K562 (cell line): ENCODE data around the gene FOXP3.

Source experiments
- BHLHE40 ChIP-seq: IDR thresholded peaks from 2 replicates; pipeline ENCODE4 v1.6.1; 2011; ENCODE audit warnings: low read length, improper control_type of control experiment
- CREB1 ChIP-seq, 2 experiments: sonication (generic) in 1 of 2; formaldehyde crosslinking in 1 of 2; IDR thresholded peaks; 2 replicates each; pipeline versions ENCODE4 v1.6.1 to v1.8.0; 2012 to 2022; ENCODE audit warnings: inconsistent platforms in 1 of 2, mild to moderate bottlenecking in 1 of 2, missing genetic modification reagents in 1 of 2, moderate library complexity in 1 of 2
- DPF2 ChIP-seq: fragments of 450-650 bp; IDR thresholded peaks from 2 replicates; pipeline ENCODE4 v1.6.1; 2016
- FOXA1 ChIP-seq: fragments of 450-650 bp; IDR thresholded peaks from 2 replicates; pipeline ENCODE4 v1.6.1; 2016; ENCODE audit warnings: mild to moderate bottlenecking, borderline replicate concordance
- HNRNPL ChIP-seq: fragments of 200-400 bp; formaldehyde crosslinking; IDR thresholded peaks from 2 replicates; pipeline ENCODE4 v1.6.1; 2017; ENCODE audit warnings: low read depth, mild to moderate bottlenecking, low read length
- JUN ChIP-seq, 2 experiments: sonication (generic) in 1 of 2; formaldehyde crosslinking in 1 of 2; IDR thresholded peaks; 2 replicates each; pipeline versions ENCODE4 v1.6.1 to v1.8.0; 2012 to 2022; ENCODE audit warnings: borderline replicate concordance in 2 of 2, mild to moderate bottlenecking in 2 of 2, improper control_type of control experiment in 1 of 2, low read depth in 1 of 2, low read length in 1 of 2, missing genetic modification reagents in 1 of 2
- KDM1A ChIP-seq, 2 experiments: fragments of 450-650 bp; IDR thresholded peaks; 2 replicates each; pipeline ENCODE4 v1.6.1; 2016; ENCODE audit warnings: mild to moderate bottlenecking in 2 of 2
- NFE2 ChIP-seq: IDR thresholded peaks from 2 replicates; pipeline ENCODE4 v1.6.1; 2014; ENCODE audit warnings: antibody characterized with exemption, low read depth
- SPI1 ChIP-seq: IDR thresholded peaks from 2 replicates; pipeline ENCODE4 v1.6.1; 2011; ENCODE audit warnings: low read depth, low read length, control low read depth, borderline replicate concordance
- TEAD1 ChIP-seq, 2 experiments: fragments of 450-650 bp in 1 of 2; sonication (generic) in 1 of 2; formaldehyde crosslinking; IDR thresholded peaks; 2 replicates each; pipeline versions ENCODE4 v1.4.0 to v1.8.0; 2020 to 2022; ENCODE audit warnings: mild to moderate bottlenecking in 2 of 2, missing genetic modification reagents in 1 of 2
- TF ChIP-seq, protein P1 (sequence below): sonication (generic); formaldehyde crosslinking; IDR thresholded peaks from 2 replicates; pipeline ENCODE4 v1.8.1; 2022; ENCODE audit warnings: missing genetic modification reagents
- TF ChIP-seq, protein P2 (sequence below), 3 experiments: IDR thresholded peaks in 2 of 3; conservative IDR thresholded peaks in 1 of 3; 2 replicates each; pipeline ENCODE4 v1.5.1; 2011 to 2012; ENCODE audit warnings: low read length in 3 of 3, mild to moderate bottlenecking in 3 of 3, control low read depth in 2 of 3, improper control_type of control experiment in 1 of 3, inconsistent platforms in 1 of 3, low read depth in 1 of 3, mixed read lengths in 1 of 3, moderate library complexity in 1 of 3; ENCODE audit not compliant: insufficient read depth in 2 of 3

DNA sequence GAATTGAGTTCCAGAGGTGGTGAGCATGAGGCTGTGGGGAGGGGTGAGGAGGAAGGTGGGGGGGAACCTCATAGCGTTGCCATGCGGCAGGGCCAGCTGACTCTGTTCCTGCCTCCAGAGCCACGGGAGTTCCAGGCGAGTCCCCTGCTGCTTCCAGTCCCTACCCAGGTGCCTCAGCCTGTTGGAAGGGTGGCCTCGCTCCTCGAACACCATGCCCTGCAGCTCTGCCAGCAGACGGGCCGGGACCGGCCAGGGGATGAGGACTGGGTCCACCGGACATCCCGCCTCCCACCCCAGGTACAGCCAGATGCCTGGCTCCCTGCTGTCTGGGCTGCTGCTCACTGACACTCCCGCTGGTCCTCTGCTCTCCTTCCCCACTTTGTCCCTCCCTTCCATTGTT, 21.3 kb downstream of the FOXP3 start:
- TF ChIP-seq BHLHE40, result no peak
- no peak for TF ChIP-seq HNRNPL
- TF ChIP-seq TEAD1 (CRISPR knock-in tag; IDR thresholded peaks at IDR 0.05), result no peak
- no peak for TF ChIP-seq CREB1 (IDR thresholded peaks at IDR 0.05)
- TF ChIP-seq CREB1 (CRISPR knock-in tag; IDR thresholded peaks at IDR 0.05), result no peak
- TF ChIP-seq, protein P1, sequence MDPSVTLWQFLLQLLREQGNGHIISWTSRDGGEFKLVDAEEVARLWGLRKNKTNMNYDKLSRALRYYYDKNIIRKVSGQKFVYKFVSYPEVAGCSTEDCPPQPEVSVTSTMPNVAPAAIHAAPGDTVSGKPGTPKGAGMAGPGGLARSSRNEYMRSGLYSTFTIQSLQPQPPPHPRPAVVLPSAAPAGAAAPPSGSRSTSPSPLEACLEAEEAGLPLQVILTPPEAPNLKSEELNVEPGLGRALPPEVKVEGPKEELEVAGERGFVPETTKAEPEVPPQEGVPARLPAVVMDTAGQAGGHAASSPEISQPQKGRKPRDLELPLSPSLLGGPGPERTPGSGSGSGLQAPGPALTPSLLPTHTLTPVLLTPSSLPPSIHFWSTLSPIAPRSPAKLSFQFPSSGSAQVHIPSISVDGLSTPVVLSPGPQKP (CRISPR knock-in tag), result no peak
- TF ChIP-seq NFE2, result no peak
- TF ChIP-seq KDM1A (IDR thresholded peaks at IDR 0.05), result no peak
- no peak for TF ChIP-seq FOXA1
- TF ChIP-seq JUN (IDR thresholded peaks at IDR 0.05; ENCODE audit: borderline replicate concordance, low read depth, low read length), result no peak
- no peak for TF ChIP-seq JUN (CRISPR knock-in tag; IDR thresholded peaks at IDR 0.05; ENCODE audit: borderline replicate concordance)
- TF ChIP-seq, protein P2, sequence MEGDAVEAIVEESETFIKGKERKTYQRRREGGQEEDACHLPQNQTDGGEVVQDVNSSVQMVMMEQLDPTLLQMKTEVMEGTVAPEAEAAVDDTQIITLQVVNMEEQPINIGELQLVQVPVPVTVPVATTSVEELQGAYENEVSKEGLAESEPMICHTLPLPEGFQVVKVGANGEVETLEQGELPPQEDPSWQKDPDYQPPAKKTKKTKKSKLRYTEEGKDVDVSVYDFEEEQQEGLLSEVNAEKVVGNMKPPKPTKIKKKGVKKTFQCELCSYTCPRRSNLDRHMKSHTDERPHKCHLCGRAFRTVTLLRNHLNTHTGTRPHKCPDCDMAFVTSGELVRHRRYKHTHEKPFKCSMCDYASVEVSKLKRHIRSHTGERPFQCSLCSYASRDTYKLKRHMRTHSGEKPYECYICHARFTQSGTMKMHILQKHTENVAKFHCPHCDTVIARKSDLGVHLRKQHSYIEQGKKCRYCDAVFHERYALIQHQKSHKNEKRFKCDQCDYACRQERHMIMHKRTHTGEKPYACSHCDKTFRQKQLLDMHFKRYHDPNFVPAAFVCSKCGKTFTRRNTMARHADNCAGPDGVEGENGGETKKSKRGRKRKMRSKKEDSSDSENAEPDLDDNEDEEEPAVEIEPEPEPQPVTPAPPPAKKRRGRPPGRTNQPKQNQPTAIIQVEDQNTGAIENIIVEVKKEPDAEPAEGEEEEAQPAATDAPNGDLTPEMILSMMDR (IDR thresholded peaks at IDR 0.05 in 2 of 3, conservative IDR thresholded peaks at IDR 0.05 in 1 of 3; ENCODE audit: insufficient read depth in 2 of 3, low read depth in 1 of 3, low read length in 3 of 3), result no peak
- TF ChIP-seq SPI1, result no peak
- no peak for TF ChIP-seq DPF2
